Karpas-422 (cell line): ENCODE data around the gene MAP7D3. TPM values are rescaled to one million over a fixed set of nuclear protein-coding genes. Genes with fewer than 3 reads are reported as not detected.

ENCODE experiments used
- DNase-seq: peaks from one replicate; pipeline ENCODE4 v3.0.0-alpha.2; 2015
- H2AFZ ChIP-seq: fragments of 200-600 bp; sonication (generic); 2 replicates; pipeline ENCODE4 v1.6.1; 2014; ENCODE audit warnings: antibody characterized with exemption, low read length, mixed read lengths
- H3K27ac ChIP-seq: fragments of 200-600 bp; sonication (generic); 2 replicates; pipeline ENCODE4 v1.5.1; 2014; ENCODE audit warnings: mild to moderate bottlenecking, low read length, moderate library complexity
- H3K27me3 ChIP-seq: fragments of 200-600 bp; sonication (generic); 2 replicates; pipeline ENCODE4 v1.6.1; 2014; ENCODE audit warnings: low read length, mixed read lengths
- H3K36me3 ChIP-seq: fragments of 200-600 bp; sonication (generic); 2 replicates; pipeline ENCODE4 v1.6.1; 2014; ENCODE audit warnings: low read length, mixed read lengths; ENCODE audit not compliant: insufficient read depth
- H3K4me1 ChIP-seq: fragments of 200-600 bp; sonication (generic); 2 replicates; pipeline ENCODE4 v1.6.1; 2014; ENCODE audit warnings: mild to moderate bottlenecking, low read length, mixed read lengths
- H3K4me2 ChIP-seq: fragments of 200-600 bp; sonication (generic); 2 replicates; pipeline ENCODE4 v1.6.1; 2014; ENCODE audit warnings: low read length, low read depth, mild to moderate bottlenecking; ENCODE audit not compliant: poor library complexity, severe bottlenecking
- H3K4me3 ChIP-seq: fragments of 200-600 bp; sonication (generic); 2 replicates; pipeline ENCODE4 v1.5.1; 2014; ENCODE audit warnings: mild to moderate bottlenecking, antibody characterized with exemption, low read length, mixed read lengths
- H3K79me2 ChIP-seq: fragments of 200-600 bp; sonication (generic); 2 replicates; pipeline ENCODE4 v1.6.1; 2014; ENCODE audit warnings: mild to moderate bottlenecking, low read length, mixed read lengths
- H3K9ac ChIP-seq: fragments of 200-600 bp; sonication (generic); 2 replicates; pipeline ENCODE4 v1.6.0; 2014; ENCODE audit warnings: low read length
- H3K9me2 ChIP-seq: fragments of 200-600 bp; sonication (generic), shearing (Covaris generic); replicated peaks from 2 replicates; pipeline ENCODE4 v1.6.0; 2014; ENCODE audit warnings: mild to moderate bottlenecking, low read length, moderate library complexity; ENCODE audit not compliant: insufficient read depth
- H3K9me3 ChIP-seq: fragments of 300-700, 200-600 bp; sonication (generic); 2 replicates; pipeline ENCODE4 v1.6.1; 2014; ENCODE audit warnings: low read length, mixed read lengths
- H4K20me1 ChIP-seq: fragments of 200-600 bp; sonication (generic); 2 replicates; pipeline ENCODE4 v1.6.1; 2014; ENCODE audit warnings: mild to moderate bottlenecking, antibody characterized with exemption, low read length, low read depth; ENCODE audit not compliant: insufficient read depth
- total RNA-seq: library from RNA; depleted of rRNA; stranded (reverse); fragments of >200 nt; shearing (Covaris generic); gene quantifications from 2 replicates; pipeline ENCODE4 v1.2.3, GENCODE V29; 2014; ENCODE audit warnings: low replicate concordance

MAP7D3 gene
- total RNA-seq, 1 experiment from 2014 or later = 27.2 TPM

GRCh38 chrX:136209016-136209738, 42.0 kb downstream of the MAP7D3 start:
- no peaks in the 10 kb centered on the region for H3K27me3 ChIP-seq
- no peak overlapping the region for H3K9ac ChIP-seq
- no peaks in the 10 kb centered on the region for H3K9me3 ChIP-seq
- H3K36me3 ChIP-seq = no peaks in the 10 kb centered on the region
- H3K9me2 ChIP-seq = no peaks in the 10 kb centered on the region
- no peaks in the 10 kb centered on the region for H4K20me1 ChIP-seq
- H3K4me1 ChIP-seq = peaks cover 19% of the 10 kb centered on the region
- no peak overlapping the region for H2AFZ ChIP-seq
- no peak overlapping the region for H3K4me2 ChIP-seq
- H3K27ac ChIP-seq = no peak overlapping the region
- peak; percentile 75 for DNase-seq
- H3K79me2 ChIP-seq = no peaks in the 10 kb centered on the region
- H3K4me3 ChIP-seq = no peak overlapping the region

DNA sequence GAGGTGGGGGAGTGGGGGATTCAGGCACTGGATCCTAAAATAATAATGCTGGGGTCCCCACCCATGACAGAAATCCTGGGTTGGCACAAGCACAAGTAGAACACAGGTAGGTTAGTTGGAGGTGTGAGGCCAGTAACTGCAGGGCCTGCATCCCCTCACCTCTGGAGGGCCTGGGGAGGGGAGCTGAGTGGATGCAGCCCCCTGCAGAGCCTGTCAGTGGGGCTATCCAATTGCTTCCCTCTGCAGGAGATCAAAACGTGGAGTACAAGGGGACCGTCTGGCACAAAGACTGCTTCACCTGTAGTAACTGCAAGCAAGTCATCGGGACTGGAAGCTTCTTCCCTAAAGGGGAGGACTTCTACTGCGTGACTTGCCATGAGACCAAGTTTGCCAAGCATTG, 43.7 kb downstream of the MAP7D3 start:
- Histone ChIP-seq H3K9me2 (no peaks in the 10 kb centered on the region), H3K4me2 (no peak overlapping the region), H3K9me3 (no peaks in the 10 kb centered on the region), H3K4me1 (peaks cover 19% of the 10 kb centered on the region), H2AFZ (no peak overlapping the region), H3K79me2 (no peaks in the 10 kb centered on the region), H3K27ac (no peak overlapping the region), H4K20me1 (no peaks in the 10 kb centered on the region), H3K36me3 (no peaks in the 10 kb centered on the region), H3K9ac (no peak overlapping the region), H3K27me3 (no peaks in the 10 kb centered on the region), H3K4me3 (no peak overlapping the region)
- DNase-seq = no peak

DNA sequence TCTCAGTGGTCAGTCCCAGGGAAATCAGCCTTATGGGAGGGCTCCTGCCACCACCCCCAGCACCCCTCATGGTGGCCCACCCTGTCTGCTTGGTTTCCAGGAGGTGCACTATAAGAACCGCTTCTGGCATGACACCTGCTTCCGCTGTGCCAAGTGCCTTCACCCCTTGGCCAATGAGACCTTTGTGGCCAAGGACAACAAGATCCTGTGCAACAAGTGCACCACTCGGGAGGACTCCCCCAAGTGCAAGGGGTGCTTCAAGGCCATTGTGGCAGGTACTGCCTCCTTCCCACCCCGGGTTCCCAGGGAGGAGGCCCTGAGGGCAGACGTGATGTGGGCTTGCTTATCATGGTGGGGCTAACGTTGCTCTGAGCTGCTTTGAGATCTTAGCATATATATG, 44.3 kb downstream of the MAP7D3 start:
- Histone ChIP-seq H3K4me1 (peaks cover 19% of the 10 kb centered on the region), H3K27me3 (no peaks in the 10 kb centered on the region), H3K36me3 (no peaks in the 10 kb centered on the region), H3K79me2 (no peaks in the 10 kb centered on the region), H4K20me1 (no peaks in the 10 kb centered on the region), H3K9me2 (no peaks in the 10 kb centered on the region), H3K9me3 (no peaks in the 10 kb centered on the region), H2AFZ (no peak overlapping the region), H3K27ac (no peak overlapping the region), H3K9ac (no peak overlapping the region), H3K4me3 (no peak overlapping the region), H3K4me2 (no peak overlapping the region)
- no peak for DNase-seq

- Histone ChIP-seq H3K4me1 (peaks cover 15% of the 10 kb centered on the region), H3K79me2 (no peaks in the 10 kb centered on the region), H4K20me1 (no peaks in the 10 kb centered on the region), H3K9ac (no peak overlapping the region), H3K9me2 (no peaks in the 10 kb centered on the region), H3K27ac (no peak overlapping the region), H3K9me3 (no peaks in the 10 kb centered on the region), H3K4me2 (no peak overlapping the region), H3K36me3 (no peaks in the 10 kb centered on the region), H3K4me3 (no peak overlapping the region), H2AFZ (no peak overlapping the region), H3K27me3 (no peaks in the 10 kb centered on the region)
- DNase-seq = no peak
These were observed 45.3 kb downstream of the MAP7D3 start for GRCh38 chrX:136205882-136206380.

- Histone ChIP-seq H4K20me1 (no peaks in the 10 kb centered on the region), H3K27ac (no peak overlapping the region), H3K9me2 (no peaks in the 10 kb centered on the region), H3K4me1 (peaks cover 1% of the 10 kb centered on the region; the same call in 1 of the 2 replicates), H3K36me3 (no peaks in the 10 kb centered on the region), H3K4me3 (no peak overlapping the region), H3K9ac (no peak overlapping the region), H3K4me2 (no peak overlapping the region), H3K9me3 (no peaks in the 10 kb centered on the region), H2AFZ (no peak overlapping the region), H3K79me2 (no peaks in the 10 kb centered on the region), H3K27me3 (no peaks in the 10 kb centered on the region)
- DNase-seq = no peak
These were observed 46.6 kb downstream of the MAP7D3 start for GRCh38 chrX:136204571-136204970.

- Histone ChIP-seq H3K4me2 (no peak overlapping the region), H4K20me1 (no peaks in the 10 kb centered on the region), H3K79me2 (no peaks in the 10 kb centered on the region), H3K9me2 (no peaks in the 10 kb centered on the region), H3K9ac (no peak overlapping the region), H3K36me3 (no peaks in the 10 kb centered on the region), H3K4me3 (no peak overlapping the region), H3K27me3 (no peaks in the 10 kb centered on the region), H3K9me3 (no peaks in the 10 kb centered on the region), H3K4me1 (no peaks in the 10 kb centered on the region; the same call in 1 of the 2 replicates), H2AFZ (no peak overlapping the region), H3K27ac (no peak overlapping the region)
- DNase-seq = no peak
These were observed 47.2 kb downstream of the MAP7D3 start for GRCh38 chrX:136203951-136204350.

DNA sequence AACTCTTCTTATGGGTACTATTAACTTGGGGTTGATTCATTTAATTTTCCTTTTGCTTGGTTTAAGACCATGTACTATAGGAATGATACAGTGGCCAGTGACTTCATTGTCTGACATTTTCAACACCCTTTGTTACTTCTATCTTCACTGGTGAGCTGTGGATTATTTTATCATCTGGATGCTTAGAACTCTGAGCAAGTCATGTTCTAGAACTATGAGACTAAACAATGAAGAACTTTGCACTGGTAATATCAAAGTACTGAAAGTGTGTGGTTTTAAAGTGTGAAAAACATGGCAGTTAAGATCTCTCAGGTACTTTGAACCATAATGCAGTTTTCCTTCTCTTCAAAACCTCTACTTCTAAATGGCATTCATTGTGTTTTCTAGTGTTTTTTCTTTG, 47.8 kb downstream of the MAP7D3 start:
- Histone ChIP-seq H2AFZ (no peak overlapping the region), H3K4me1 (no peaks in the 10 kb centered on the region; the same call in 1 of the 2 replicates), H3K79me2 (no peaks in the 10 kb centered on the region), H3K9me2 (no peaks in the 10 kb centered on the region), H3K9ac (no peak overlapping the region), H3K27ac (no peak overlapping the region), H3K27me3 (no peaks in the 10 kb centered on the region), H3K9me3 (no peaks in the 10 kb centered on the region), H3K4me2 (no peak overlapping the region), H4K20me1 (no peaks in the 10 kb centered on the region), H3K4me3 (no peak overlapping the region), H3K36me3 (no peaks in the 10 kb centered on the region)
- DNase-seq = no peak

DNA sequence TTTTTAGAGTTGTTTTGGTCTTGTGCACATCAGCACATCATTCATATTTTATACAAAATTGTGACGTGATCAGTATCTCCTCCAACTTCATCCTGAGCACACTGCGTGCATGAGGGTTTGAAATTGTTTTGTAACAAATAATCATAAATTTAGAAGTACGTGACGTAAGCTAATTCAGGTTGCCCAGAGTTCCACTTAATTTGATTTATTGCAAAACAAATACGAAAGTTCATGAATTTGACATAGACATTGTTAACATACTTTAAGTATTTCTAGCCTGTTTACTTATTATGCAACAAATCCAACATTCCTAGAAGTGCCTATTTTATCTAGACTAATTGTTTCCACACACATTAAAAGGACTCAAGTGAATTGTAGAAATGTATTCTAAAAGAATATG, 48.3 kb downstream of the MAP7D3 start:
- no peaks in the 10 kb centered on the region for H4K20me1 ChIP-seq
- H3K4me2 ChIP-seq = no peak overlapping the region
- H3K9ac ChIP-seq = no peak overlapping the region

More for the DNA sequence above, 48.3 kb downstream of the MAP7D3 start:
- H3K27me3 ChIP-seq = no peaks in the 10 kb centered on the region
- H3K9me2 ChIP-seq = no peaks in the 10 kb centered on the region
- no peak overlapping the region for H3K4me3 ChIP-seq
- H2AFZ ChIP-seq = no peak overlapping the region
- no peaks in the 10 kb centered on the region for H3K36me3 ChIP-seq
- H3K27ac ChIP-seq = no peak overlapping the region
- H3K4me1 ChIP-seq = no peaks in the 10 kb centered on the region; the same call in 1 of the 2 replicates
- H3K79me2 ChIP-seq = no peaks in the 10 kb centered on the region
- H3K9me3 ChIP-seq = no peaks in the 10 kb centered on the region
- DNase-seq = no peak
